CD4-positive, alpha-beta T cell treated with Interleukin-10 for 1 hour (primary cell): ENCODE data around the gene IPCEF1.

ENCODE experiments used
- DNase-seq: peaks from one replicate; pipeline ENCODE4 v3.0.0-alpha.2; 2020

IPCEF1 gene

GRCh38 chr6:154289818-154290508 lies 66.6 kb downstream of the IPCEF1 start:
- DNase-seq: no peak

- no peak for DNase-seq
These were observed 70.8 kb downstream of the IPCEF1 start for GRCh38 chr6:154285826-154286225.

GRCh38 chr6:154284313-154284853 lies 72.2 kb downstream of the IPCEF1 start:
- DNase-seq: no peak

- no peak for DNase-seq
These were observed 76.1 kb downstream of the IPCEF1 start for GRCh38 chr6:154280521-154280920.

- no peak for DNase-seq
These were observed 79.0 kb downstream of the IPCEF1 start for GRCh38 chr6:154277629-154278017.

GRCh38 chr6:154276810-154277628 lies 79.6 kb downstream of the IPCEF1 start:
- peak; percentile 66 for DNase-seq

- no peak for DNase-seq
These were observed 82.4 kb downstream of the IPCEF1 start for GRCh38 chr6:154274168-154274567.

GRCh38 chr6:154268486-154268885 lies 88.1 kb downstream of the IPCEF1 start:
- no peak for DNase-seq

GRCh38 chr6:154267508-154268106 lies 89.0 kb downstream of the IPCEF1 start:
- no peak for DNase-seq

GRCh38 chr6:154266560-154267099 lies 90.0 kb downstream of the IPCEF1 start:
- peak; percentile 10 for DNase-seq

GRCh38 chr6:154261688-154262397 lies 94.8 kb downstream of the IPCEF1 start:
- no peak for DNase-seq

GRCh38 chr6:154258064-154258757 lies 98.4 kb downstream of the IPCEF1 start:
- no peak for DNase-seq

- DNase-seq: no peak
These were observed 99.5 kb downstream of the IPCEF1 start for GRCh38 chr6:154257067-154257466.

GRCh38 chr6:154252678-154253077 lies 103.9 kb downstream of the IPCEF1 start:
- no peak for DNase-seq

- no peak for DNase-seq
These were observed 105.5 kb downstream of the IPCEF1 start for GRCh38 chr6:154251116-154251515.

GRCh38 chr6:154249499-154250298 lies 106.9 kb downstream of the IPCEF1 start:
- DNase-seq: peak; percentile 72

- peak; percentile 58 for DNase-seq
These were observed 109.3 kb downstream of the IPCEF1 start for GRCh38 chr6:154247119-154247861.

- DNase-seq: no peak
These were observed 109.9 kb downstream of the IPCEF1 start for GRCh38 chr6:154246723-154247118.

- DNase-seq: no peak
These were observed 111.1 kb downstream of the IPCEF1 start for GRCh38 chr6:154245506-154245905.
